H9 (cell line): Measurements from ENCODE around the gene SEMA3C. TPM values are rescaled to one million over a fixed set of nuclear protein-coding genes. Genes with fewer than 3 reads are reported as not detected.

Experiments
- DNase-seq: peaks from one replicate; pipeline ENCODE4 v3.0.0-alpha.2; 2017
- H2AFZ ChIP-seq: one replicate; pipeline ENCODE4 v1.6.1; 2013; ENCODE audit warnings: mild to moderate bottlenecking, low read length, control low read depth, moderate library complexity
- H2AK5ac ChIP-seq: 2 replicates; pipeline ENCODE4 v1.6.1; 2013; ENCODE audit warnings: low read length, control low read depth, mixed read lengths; ENCODE audit not compliant: insufficient read length
- H2BK120ac ChIP-seq: one replicate; pipeline ENCODE4 v1.6.1; 2013; ENCODE audit warnings: low read depth, mild to moderate bottlenecking, low read length, control low read depth, inconsistent platforms; ENCODE audit not compliant: poor library complexity, severe bottlenecking
- H2BK12ac ChIP-seq: 2 replicates; pipeline ENCODE4 v1.6.1; 2013; ENCODE audit warnings: low read length, control low read depth, mixed read lengths, low read depth; ENCODE audit not compliant: insufficient read length
- H2BK15ac ChIP-seq: 2 replicates; pipeline ENCODE4 v1.6.1; 2013; ENCODE audit warnings: low read depth, low read length, control low read depth
- H2BK20ac ChIP-seq: one replicate; pipeline ENCODE4 v1.6.1; 2013; ENCODE audit warnings: low read depth, mild to moderate bottlenecking, low read length, control low read depth, inconsistent platforms; ENCODE audit not compliant: poor library complexity, severe bottlenecking
- H2BK5ac ChIP-seq: 2 replicates; pipeline ENCODE4 v1.6.1; 2013; ENCODE audit warnings: low read length, control low read depth, mixed read lengths; ENCODE audit not compliant: insufficient read length
- H3K14ac ChIP-seq: 2 replicates; pipeline ENCODE4 v1.6.1; 2013; ENCODE audit warnings: low read length, control low read depth; ENCODE audit not compliant: insufficient read depth
- H3K18ac ChIP-seq: 2 replicates; pipeline ENCODE4 v1.6.1; 2013; ENCODE audit warnings: low read depth, mild to moderate bottlenecking, mixed read lengths, low read length, control low read depth; ENCODE audit not compliant: insufficient read length
- H3K23ac ChIP-seq: 2 replicates; pipeline ENCODE4 v1.6.1; 2013; ENCODE audit warnings: low read length, control low read depth, mixed read lengths, low read depth; ENCODE audit not compliant: insufficient read length
- H3K23me2 ChIP-seq: 2 replicates; pipeline ENCODE4 v1.6.1; 2013; ENCODE audit warnings: low read depth, mild to moderate bottlenecking, mixed read lengths, low read length, control low read depth; ENCODE audit not compliant: insufficient read length, poor library complexity, severe bottlenecking
- H3K27ac ChIP-seq: 2 replicates; pipeline ENCODE4 v1.5.1; 2013; ENCODE audit warnings: low read length, control low read depth, mixed read lengths, low read depth; ENCODE audit not compliant: insufficient read length
- H3K27me3 ChIP-seq: 2 replicates; pipeline ENCODE4 v1.6.1; 2013; ENCODE audit warnings: low read length, control low read depth, inconsistent platforms; ENCODE audit not compliant: insufficient read depth
- H3K4ac ChIP-seq: 2 replicates; pipeline ENCODE4 v1.6.1; 2013; ENCODE audit warnings: low read depth, mild to moderate bottlenecking, control low read depth, inconsistent platforms, low read length, moderate library complexity
- H3K4me1 ChIP-seq: 2 replicates; pipeline ENCODE4 v1.6.1; 2013; ENCODE audit warnings: low read length, control low read depth, inconsistent platforms; ENCODE audit not compliant: insufficient read depth
- H3K4me2 ChIP-seq: 2 replicates; pipeline ENCODE4 v1.6.1; 2013; ENCODE audit warnings: low read length, control low read depth, mixed read lengths; ENCODE audit not compliant: insufficient read length, insufficient read depth
- H3K56ac ChIP-seq: 2 replicates; pipeline ENCODE4 v1.6.1; 2013; ENCODE audit warnings: low read depth, mild to moderate bottlenecking, mixed read lengths, low read length, control low read depth; ENCODE audit not compliant: insufficient read length
- H3K79me1 ChIP-seq: 2 replicates; pipeline ENCODE4 v1.6.1; 2013; ENCODE audit warnings: low read depth, mild to moderate bottlenecking, moderate library complexity, low read length, control low read depth, inconsistent platforms; ENCODE audit not compliant: insufficient read depth, poor library complexity, severe bottlenecking
- H3K79me2 ChIP-seq: 2 replicates; pipeline ENCODE4 v1.6.1; 2013; ENCODE audit warnings: low read length, control low read depth, inconsistent platforms; ENCODE audit not compliant: insufficient read depth
- H3K9ac ChIP-seq: 2 replicates; pipeline ENCODE4 v1.6.1; 2013; ENCODE audit warnings: low read length, control low read depth, mixed read lengths; ENCODE audit not compliant: insufficient read length; ENCODE audit errors: extremely low read depth
- H3K9me3 ChIP-seq: one replicate; pipeline ENCODE4 v1.6.1; 2013; ENCODE audit warnings: low read depth, low read length, inconsistent platforms; ENCODE audit not compliant: control insufficient read depth
- H3T11ph ChIP-seq: one replicate; pipeline ENCODE4 v1.6.1; 2013; ENCODE audit warnings: mild to moderate bottlenecking, low read length, control low read depth, inconsistent platforms
- H4K20me1 ChIP-seq: one replicate; pipeline ENCODE4 v1.6.1; 2013; ENCODE audit not compliant: control insufficient read depth, insufficient read length, insufficient read depth
- H4K5ac ChIP-seq: 2 replicates; pipeline ENCODE4 v1.6.1; 2013; ENCODE audit warnings: low read depth, mild to moderate bottlenecking, mixed read lengths, low read length, control low read depth; ENCODE audit not compliant: insufficient read length
- H4K8ac ChIP-seq: replicated peaks from 2 replicates; pipeline ENCODE4 v1.6.1; 2013; ENCODE audit warnings: low read length, control low read depth, mixed read lengths, low read depth; ENCODE audit not compliant: insufficient read length
- H4K91ac ChIP-seq: 2 replicates; pipeline ENCODE4 v1.6.1; 2013; ENCODE audit warnings: low read depth, mild to moderate bottlenecking, moderate library complexity, mixed read lengths, low read length, control low read depth; ENCODE audit not compliant: insufficient read length
- H3K27ac Mint-ChIP-seq, 3 experiments: 2 replicates in 2 of 3; 3 replicates in 1 of 3; pipeline ENCODE4 v1.8.0; 2020 to 2021; ENCODE audit warnings: mixed read lengths in 3 of 3, mild to moderate bottlenecking in 1 of 3, moderate library complexity in 1 of 3
- H3K27me3 Mint-ChIP-seq: 2 replicates; pipeline ENCODE4 v1.8.0; 2021; ENCODE audit warnings: low read depth, mild to moderate bottlenecking, moderate library complexity, mixed read lengths
- H3K36me3 Mint-ChIP-seq, 3 experiments: 2 replicates in 2 of 3; 3 replicates in 1 of 3; pipeline ENCODE4 v1.8.0; 2020 to 2021; ENCODE audit warnings: low read depth in 3 of 3, mixed read lengths in 3 of 3; ENCODE audit not compliant: insufficient read depth in 1 of 3
- H3K4me1 Mint-ChIP-seq, 2 experiments: 2 replicates each; pipeline ENCODE4 v1.8.0; 2020; ENCODE audit warnings: mixed read lengths in 2 of 2
- H3K4me3 Mint-ChIP-seq, 2 experiments: 2 replicates in 1 of 2; 3 replicates in 1 of 2; pipeline ENCODE4 v1.8.0; 2020 to 2021; ENCODE audit warnings: mild to moderate bottlenecking in 2 of 2, mixed read lengths in 2 of 2, moderate library complexity in 1 of 2
- H3K9me3 Mint-ChIP-seq, 2 experiments: 2 replicates in 1 of 2; 3 replicates in 1 of 2; pipeline ENCODE4 v1.8.0; 2020; ENCODE audit warnings: mild to moderate bottlenecking in 2 of 2, mixed read lengths in 2 of 2, moderate library complexity in 1 of 2
- WGBS: extraction: QIAGEN DNeasy Blood & Tissue Kit; methylation state at CpG from one replicate; pipeline ENCODE4 v1.1.7; 2013; ENCODE audit warnings: missing lambda C conversion rate, low lambda C conversion rate, mixed read lengths; ENCODE audit not compliant: insufficient read length; ENCODE audit errors: extremely low coverage; 5-methylcytosine and 5-hydroxymethylcytosine counted together
- total RNA-seq: library from RNA; stranded (reverse); gene quantifications from 2 replicates; pipeline ENCODE4 v1.2.1, GENCODE V29; 2021
- TF ChIP-seq, protein P1 (sequence below): fragments of 200-600 bp; sonication (generic); conservative IDR thresholded peaks from 3 replicates; pipeline ENCODE4 v1.8.0; 2021; ENCODE audit warnings: antibody characterized with exemption, mild to moderate bottlenecking

Gene SEMA3C
- total RNA-seq, 1 experiment from 2014 or later: 1.6 TPM

DNA sequence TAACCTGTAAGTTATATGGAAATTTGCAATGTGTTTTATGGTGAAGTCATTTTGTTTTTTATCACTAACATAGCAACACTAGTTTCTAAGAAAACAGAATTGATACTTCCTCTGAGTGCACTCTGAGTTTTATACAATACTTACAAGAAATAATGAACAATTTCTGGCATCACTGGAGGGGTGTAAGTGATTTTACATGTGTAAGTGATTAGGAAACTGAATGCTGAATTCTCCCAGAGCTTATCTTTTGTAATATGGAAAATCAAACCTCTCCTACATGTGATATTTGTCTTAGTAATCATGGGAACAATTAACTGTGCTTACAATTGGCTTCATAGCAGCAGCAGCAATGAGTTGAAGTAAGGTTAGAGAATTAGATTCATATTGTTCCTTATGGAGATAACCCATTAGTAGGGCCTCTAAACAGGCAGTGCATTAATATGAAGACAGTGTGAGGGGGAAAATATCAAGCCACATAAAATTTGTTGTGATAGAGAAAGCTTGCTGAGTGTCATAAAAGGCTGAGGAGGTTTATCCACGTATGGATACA lies 37.4 kb downstream of the SEMA3C start:
- Histone ChIP-seq H4K5ac (no peak overlapping the region), H2AFZ (no peak overlapping the region), H3K9ac (no peak overlapping the region), H2BK15ac (no peak overlapping the region), H3K79me2 (no peaks in the 10 kb centered on the region), H3K18ac (no peak overlapping the region), H2BK12ac (no peak overlapping the region), H3K79me1 (no peaks in the 10 kb centered on the region), H2BK120ac (no peak overlapping the region), H3K4me1 (no peaks in the 10 kb centered on the region), H3K14ac (no peak overlapping the region), H2BK20ac (no peak overlapping the region), H3K9me3 (no peaks in the 10 kb centered on the region), H4K8ac (no peak overlapping the region), H3K23ac (no peak overlapping the region), H3K4ac (no peak overlapping the region), H3K27me3 (no peaks in the 10 kb centered on the region), H2BK5ac (no peak overlapping the region), H3T11ph (no peak overlapping the region), H3K23me2 (no peaks in the 10 kb centered on the region), H3K4me2 (no peak overlapping the region), H4K91ac (no peak overlapping the region), H4K20me1 (no peaks in the 10 kb centered on the region), H2AK5ac (no peak overlapping the region), H3K56ac (no peak overlapping the region), H3K27ac (no peak overlapping the region)
- Mint-ChIP-seq H3K36me3 (no peaks in the 10 kb centered on the region), H3K27me3 (no peaks in the 10 kb centered on the region), H3K4me3 (no peak overlapping the region), H3K9me3 (no peaks in the 10 kb centered on the region), H3K27ac (no peak overlapping the region), H3K4me1 (peaks cover 0 to 12% of the 10 kb centered on the region in 2 experiments; a peak in 2 of 4 replicates)
- no peak for DNase-seq
- TF ChIP-seq, protein P1, sequence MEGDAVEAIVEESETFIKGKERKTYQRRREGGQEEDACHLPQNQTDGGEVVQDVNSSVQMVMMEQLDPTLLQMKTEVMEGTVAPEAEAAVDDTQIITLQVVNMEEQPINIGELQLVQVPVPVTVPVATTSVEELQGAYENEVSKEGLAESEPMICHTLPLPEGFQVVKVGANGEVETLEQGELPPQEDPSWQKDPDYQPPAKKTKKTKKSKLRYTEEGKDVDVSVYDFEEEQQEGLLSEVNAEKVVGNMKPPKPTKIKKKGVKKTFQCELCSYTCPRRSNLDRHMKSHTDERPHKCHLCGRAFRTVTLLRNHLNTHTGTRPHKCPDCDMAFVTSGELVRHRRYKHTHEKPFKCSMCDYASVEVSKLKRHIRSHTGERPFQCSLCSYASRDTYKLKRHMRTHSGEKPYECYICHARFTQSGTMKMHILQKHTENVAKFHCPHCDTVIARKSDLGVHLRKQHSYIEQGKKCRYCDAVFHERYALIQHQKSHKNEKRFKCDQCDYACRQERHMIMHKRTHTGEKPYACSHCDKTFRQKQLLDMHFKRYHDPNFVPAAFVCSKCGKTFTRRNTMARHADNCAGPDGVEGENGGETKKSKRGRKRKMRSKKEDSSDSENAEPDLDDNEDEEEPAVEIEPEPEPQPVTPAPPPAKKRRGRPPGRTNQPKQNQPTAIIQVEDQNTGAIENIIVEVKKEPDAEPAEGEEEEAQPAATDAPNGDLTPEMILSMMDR: no peak
- no CpG with 5 or more reads among the region's 1 CpG for WGBS
